ENCODE data around the gene GSTK1. TPM values are rescaled to one million over a fixed set of nuclear protein-coding genes. Genes with fewer than 3 reads are reported as not detected.

GSTK1 gene
- total RNA-seq, 1 donor from 2014 or later = 303 TPM

Other genes with a start within 250 kb of the GSTK1 start
- gene OR9A2, start 236.3 kb upstream of the GSTK1 start, total RNA-seq = not detected
- gene OR6V1, start 211.1 kb upstream of the GSTK1 start, total RNA-seq = not detected
- gene PIP, start 131.4 kb upstream of the GSTK1 start, total RNA-seq = not detected
- not detected for gene TAS2R39, start 80.0 kb upstream of the GSTK1 start, total RNA-seq
- not detected for gene TAS2R40, start 41.4 kb upstream of the GSTK1 start, total RNA-seq
- 20.3 TPM for gene TMEM139, start 21.5 kb downstream of the GSTK1 start, total RNA-seq
- gene CASP2, start 24.9 kb downstream of the GSTK1 start, total RNA-seq = 12.6 TPM
- gene CLCN1, start 52.7 kb downstream of the GSTK1 start, total RNA-seq = not detected
- 0.57 TPM for gene FAM131B, start 99.3 kb downstream of the GSTK1 start, total RNA-seq
- gene ZYX, start 117.9 kb downstream of the GSTK1 start, total RNA-seq = 73.9 TPM
- gene EPHA1, start 145.4 kb downstream of the GSTK1 start, total RNA-seq = not detected
- not detected for gene TAS2R60, start 180.0 kb downstream of the GSTK1 start, total RNA-seq
- gene TAS2R41, start 214.4 kb downstream of the GSTK1 start, total RNA-seq = not detected